Chondrocyte (in vitro differentiated cells): ENCODE results near the gene DNAAF2. TPM values are rescaled to one million over a fixed set of nuclear protein-coding genes. Genes with fewer than 3 reads are reported as not detected.
A peak's percentile ranks its signal among the peaks of the same experiment; 100 is the strongest.
"Not testable (repeated sequence)": the region's sequence is repeated elsewhere in the genome, so short reads cannot be mapped to it uniquely, and the experiment has no call there.

ENCODE experiments used
- DNase-seq: peaks from one replicate; pipeline ENCODE4 v3.0.0; 2021; ENCODE audit warnings: mixed read lengths, low spot score
- H3K27ac Mint-ChIP-seq: one replicate; pipeline ENCODE4 v1.8.0; 2021; ENCODE audit warnings: mild to moderate bottlenecking, moderate library complexity, mixed read lengths; ENCODE audit not compliant: unreplicated experiment
- H3K27me3 Mint-ChIP-seq: 2 replicates; pipeline ENCODE4 v1.8.0; 2021; ENCODE audit warnings: low read depth, mixed read lengths
- H3K36me3 Mint-ChIP-seq: 2 replicates; pipeline ENCODE4 v1.8.0; 2021; ENCODE audit warnings: low read depth, mixed read lengths
- H3K4me1 Mint-ChIP-seq: 2 replicates; pipeline ENCODE4 v1.8.0; 2021; ENCODE audit warnings: low read depth, mild to moderate bottlenecking, mixed read lengths
- H3K4me3 Mint-ChIP-seq: one replicate; pipeline ENCODE4 v1.8.0; 2021; ENCODE audit warnings: mild to moderate bottlenecking, moderate library complexity, mixed read lengths; ENCODE audit not compliant: unreplicated experiment
- H3K9me3 Mint-ChIP-seq: 2 replicates; pipeline ENCODE4 v1.8.0; 2021; ENCODE audit warnings: low read depth, mixed read lengths
- total RNA-seq: library from RNA; stranded (reverse); gene quantifications from 3 replicates; pipeline ENCODE4 v1.2.1, GENCODE V29; 2021
- TF ChIP-seq, protein P1 (sequence below): fragments of 200-600 bp; sonication (generic); IDR thresholded peaks from 2 replicates; pipeline ENCODE4 v1.5.0; 2021; ENCODE audit warnings: antibody characterized with exemption, mild to moderate bottlenecking, moderate library complexity

Gene DNAAF2
- total RNA-seq, 1 donor from 2014 or later: 5.5 TPM

DNA sequence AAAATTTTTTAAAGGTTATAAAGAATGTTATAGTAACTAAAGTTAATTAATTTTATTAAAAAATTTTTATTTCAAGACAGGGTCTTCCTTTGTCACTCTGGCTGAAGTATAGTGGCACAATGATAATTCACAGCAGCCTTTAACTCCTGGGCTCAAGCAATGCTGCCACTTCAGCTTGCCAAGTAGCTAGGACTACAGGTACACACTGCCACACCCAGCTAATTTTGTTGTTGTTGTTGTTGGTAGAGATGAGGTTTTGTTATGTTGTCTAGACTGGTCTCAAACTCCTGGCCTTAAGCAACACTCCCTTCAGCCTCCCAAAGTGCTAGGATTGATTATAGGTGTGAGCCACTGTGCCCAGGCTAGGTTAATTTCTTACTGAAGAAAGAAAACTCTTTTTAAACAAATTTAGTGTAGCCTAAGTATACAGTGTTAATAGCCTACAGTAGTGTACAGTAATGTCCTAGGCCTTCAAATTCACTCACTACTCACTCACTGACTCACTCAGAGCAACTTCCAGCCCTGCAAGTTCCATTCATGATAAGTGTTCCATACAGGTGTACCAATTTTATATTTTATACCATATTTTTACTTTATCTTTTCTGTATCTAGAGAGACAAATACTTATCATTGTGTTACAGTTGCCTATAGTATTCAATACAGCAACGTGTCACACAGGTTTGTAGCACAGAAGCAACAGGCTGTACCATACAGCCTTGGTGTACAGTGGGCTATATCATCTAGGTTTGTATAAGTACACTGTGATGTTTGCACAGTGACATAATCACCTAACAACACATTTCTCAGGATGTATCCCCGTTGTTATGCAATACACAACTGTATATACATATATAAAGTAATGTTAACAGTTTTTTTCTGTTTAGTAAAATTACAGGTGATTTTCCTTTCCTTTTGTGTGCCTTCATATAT lies 24.7 kb upstream of the DNAAF2 start:
- Mint-ChIP-seq H3K27ac (no peak overlapping the region), H3K4me3 (no peak overlapping the region), H3K36me3 (no peaks in the 10 kb centered on the region)

DNA sequence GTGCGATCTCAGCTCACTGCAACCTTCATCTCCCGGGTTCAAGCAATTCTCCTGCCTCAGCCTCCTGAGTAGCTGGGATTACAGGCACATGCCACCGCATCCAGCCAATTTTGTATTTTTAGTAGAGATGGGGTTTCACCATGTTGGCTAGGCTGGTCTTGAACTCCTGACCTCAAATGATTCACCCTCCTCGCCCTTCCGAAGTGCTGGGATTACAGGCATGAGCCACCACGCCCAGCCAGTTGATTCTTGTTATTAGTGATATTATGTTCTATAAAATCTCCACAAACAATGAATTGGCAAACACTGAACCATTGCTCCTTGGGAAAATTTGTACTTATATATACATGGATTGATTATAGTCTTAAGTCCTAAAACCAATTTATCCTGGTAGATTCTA lies 22.5 kb upstream of the DNAAF2 start:
- H3K9me3 Mint-ChIP-seq, H3K4me3 Mint-ChIP-seq, H3K27ac Mint-ChIP-seq, H3K27me3 Mint-ChIP-seq, DNase-seq, H3K4me1 Mint-ChIP-seq, H3K36me3 Mint-ChIP-seq: not testable (repeated sequence)

More for the DNA sequence above, 24.7 kb upstream of the DNAAF2 start:
- H3K27me3 Mint-ChIP-seq: no peaks in the 10 kb centered on the region
- no peaks in the 10 kb centered on the region for H3K9me3 Mint-ChIP-seq
- TF ChIP-seq, protein P1, sequence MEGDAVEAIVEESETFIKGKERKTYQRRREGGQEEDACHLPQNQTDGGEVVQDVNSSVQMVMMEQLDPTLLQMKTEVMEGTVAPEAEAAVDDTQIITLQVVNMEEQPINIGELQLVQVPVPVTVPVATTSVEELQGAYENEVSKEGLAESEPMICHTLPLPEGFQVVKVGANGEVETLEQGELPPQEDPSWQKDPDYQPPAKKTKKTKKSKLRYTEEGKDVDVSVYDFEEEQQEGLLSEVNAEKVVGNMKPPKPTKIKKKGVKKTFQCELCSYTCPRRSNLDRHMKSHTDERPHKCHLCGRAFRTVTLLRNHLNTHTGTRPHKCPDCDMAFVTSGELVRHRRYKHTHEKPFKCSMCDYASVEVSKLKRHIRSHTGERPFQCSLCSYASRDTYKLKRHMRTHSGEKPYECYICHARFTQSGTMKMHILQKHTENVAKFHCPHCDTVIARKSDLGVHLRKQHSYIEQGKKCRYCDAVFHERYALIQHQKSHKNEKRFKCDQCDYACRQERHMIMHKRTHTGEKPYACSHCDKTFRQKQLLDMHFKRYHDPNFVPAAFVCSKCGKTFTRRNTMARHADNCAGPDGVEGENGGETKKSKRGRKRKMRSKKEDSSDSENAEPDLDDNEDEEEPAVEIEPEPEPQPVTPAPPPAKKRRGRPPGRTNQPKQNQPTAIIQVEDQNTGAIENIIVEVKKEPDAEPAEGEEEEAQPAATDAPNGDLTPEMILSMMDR: no peak
- no peaks in the 10 kb centered on the region for H3K4me1 Mint-ChIP-seq
- no peak for DNase-seq

GRCh38 chr14:49654511-49654910 lies 19.5 kb upstream of the DNAAF2 start:
- Mint-ChIP-seq H3K4me1 (no peaks in the 10 kb centered on the region), H3K36me3 (peaks cover 6% of the 10 kb centered on the region), H3K27me3 (no peaks in the 10 kb centered on the region), H3K27ac (no peak overlapping the region), H3K9me3 (no peaks in the 10 kb centered on the region), H3K4me3 (no peak overlapping the region)
- no peak for DNase-seq
- TF ChIP-seq, protein P1: no peak

DNA sequence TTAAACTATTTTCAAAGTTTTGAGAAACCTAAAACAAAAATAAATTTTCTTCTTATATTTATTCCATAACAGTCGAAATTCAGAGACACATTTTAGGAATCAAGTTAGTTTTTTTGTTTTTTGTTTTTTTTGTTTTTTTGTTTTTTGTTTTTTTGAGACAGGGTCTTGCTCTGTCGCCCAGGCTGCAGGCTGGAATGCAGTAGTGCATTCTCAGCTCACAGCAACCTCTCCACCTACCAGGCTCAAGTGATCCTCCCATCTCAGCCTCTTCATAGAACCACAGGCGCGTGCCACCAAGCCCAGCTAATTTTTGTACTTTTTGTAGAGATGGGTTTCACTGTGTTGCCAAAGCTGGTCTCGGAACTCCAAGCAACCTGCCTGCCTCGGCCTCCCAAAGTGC lies 18.5 kb upstream of the DNAAF2 start:
- no peaks in the 10 kb centered on the region for H3K9me3 Mint-ChIP-seq
- H3K36me3 Mint-ChIP-seq: peaks cover 6% of the 10 kb centered on the region
- H3K4me1 Mint-ChIP-seq: no peaks in the 10 kb centered on the region
- H3K27me3 Mint-ChIP-seq: no peaks in the 10 kb centered on the region
- TF ChIP-seq, protein P1: no peak
- no peak for DNase-seq
- no peak overlapping the region for H3K4me3 Mint-ChIP-seq
- no peak overlapping the region for H3K27ac Mint-ChIP-seq

GRCh38 chr14:49642163-49642562 lies 7.1 kb upstream of the DNAAF2 start:
- H3K27ac Mint-ChIP-seq: peak overlapping the region; percentile 76
- H3K36me3 Mint-ChIP-seq: peaks cover 11% of the 10 kb centered on the region
- no peaks in the 10 kb centered on the region for H3K9me3 Mint-ChIP-seq
- no peak overlapping the region for H3K4me3 Mint-ChIP-seq
- DNase-seq: no peak
- H3K27me3 Mint-ChIP-seq: no peaks in the 10 kb centered on the region
- peaks cover 31% of the 10 kb centered on the region for H3K4me1 Mint-ChIP-seq
- TF ChIP-seq, protein P1: no peak
